Epidermal melanocyte (primary cell): Measurements from ENCODE around the gene CGA.
A peak's percentile ranks its signal among the peaks of the same experiment; 100 is the strongest.

ENCODE experiments used
- DNase-seq: peaks from one replicate; pipeline ENCODE4 v3.0.0; 2011; ENCODE audit warnings: low spot score; ENCODE audit not compliant: insufficient read length

CGA gene

GRCh38 chr6:87089135-87089534, 5.8 kb downstream of the CGA start:
- no peak for DNase-seq

- no peak for DNase-seq
These were observed 6.8 kb downstream of the CGA start for GRCh38 chr6:87088076-87088475.

GRCh38 chr6:87082160-87082721, 12.7 kb downstream of the CGA start:
- DNase-seq, result no peak

GRCh38 chr6:87078983-87079616, 15.8 kb downstream of the CGA start:
- DNase-seq, result peak; percentile 56

- DNase-seq, result no peak
These were observed 19.7 kb downstream of the CGA start for GRCh38 chr6:87075168-87075567.

GRCh38 chr6:87074101-87074621, 20.7 kb downstream of the CGA start:
- no peak for DNase-seq

- DNase-seq, result no peak
These were observed 23.2 kb downstream of the CGA start for GRCh38 chr6:87071683-87072082.

GRCh38 chr6:87070741-87071140, 24.2 kb downstream of the CGA start:
- DNase-seq, result no peak

- DNase-seq, result no peak
These were observed 26.1 kb downstream of the CGA start for GRCh38 chr6:87068795-87069194.

- no peak for DNase-seq
These were observed 28.2 kb downstream of the CGA start for GRCh38 chr6:87066449-87067333.

- DNase-seq, result no peak
These were observed 29.8 kb downstream of the CGA start for GRCh38 chr6:87065117-87065516.

- DNase-seq, result no peak
These were observed 35.0 kb downstream of the CGA start for GRCh38 chr6:87059943-87060342.

GRCh38 chr6:87054143-87054833, 40.6 kb downstream of the CGA start:
- DNase-seq, result no peak

GRCh38 chr6:87053312-87053711, 41.6 kb downstream of the CGA start:
- DNase-seq, result no peak

- DNase-seq, result no peak
These were observed 45.1 kb downstream of the CGA start for GRCh38 chr6:87049779-87050178.

GRCh38 chr6:87045521-87046075, 49.3 kb downstream of the CGA start:
- DNase-seq, result no peak

GRCh38 chr6:87040729-87041128, 54.2 kb downstream of the CGA start:
- DNase-seq, result no peak
